Right hindlimb (tissue), 1 donor: Measurements from ENCODE around the gene NEB.
"Not testable (repeated sequence)": the region's sequence is repeated elsewhere in the genome, so short reads cannot be mapped to it uniquely, and the experiment has no call there.

ENCODE experiments used
- DNase-seq: peaks from one replicate; pipeline ENCODE4 v3.0.0-alpha.2; 2018

NEB gene

DNA sequence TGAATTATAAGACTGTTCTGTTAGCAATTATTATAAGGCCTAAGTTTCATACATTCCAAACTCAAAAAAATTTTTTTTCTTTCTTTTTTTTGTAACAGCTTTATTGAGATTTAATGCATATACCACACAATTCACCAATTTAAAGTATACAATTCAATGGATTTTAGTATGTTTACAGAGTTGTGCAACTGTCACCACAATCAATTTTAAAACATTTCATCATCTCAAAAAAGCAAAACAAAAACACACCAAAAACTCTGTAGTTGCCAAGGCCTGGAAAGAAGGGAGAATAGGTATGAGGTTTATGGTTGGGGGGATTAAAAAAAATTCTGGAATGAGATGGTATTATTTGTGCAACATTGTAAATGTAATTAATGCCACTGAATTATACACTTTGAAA, 36.1 kb downstream of the NEB start:
- not testable (repeated sequence) for DNase-seq

DNA sequence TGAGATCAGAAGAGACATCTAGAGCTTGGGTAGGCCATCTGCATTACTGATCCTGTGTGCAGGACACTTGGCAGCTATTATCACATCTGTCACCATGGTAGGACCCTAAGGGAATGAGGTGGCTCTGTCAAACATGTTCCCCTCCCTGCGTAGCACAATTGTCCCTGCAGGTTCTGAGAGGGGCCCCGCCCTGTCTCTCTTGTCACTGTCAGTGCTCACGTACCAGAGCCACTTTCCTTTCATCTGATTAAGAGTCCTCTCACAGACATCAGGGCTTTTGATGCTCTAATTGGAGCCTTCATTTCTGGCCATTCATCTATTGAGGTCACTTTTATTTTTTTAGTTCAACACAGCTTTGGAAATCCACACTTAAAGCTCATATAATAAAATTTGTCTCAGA, 38.5 kb downstream of the NEB start:
- no peak for DNase-seq

DNA sequence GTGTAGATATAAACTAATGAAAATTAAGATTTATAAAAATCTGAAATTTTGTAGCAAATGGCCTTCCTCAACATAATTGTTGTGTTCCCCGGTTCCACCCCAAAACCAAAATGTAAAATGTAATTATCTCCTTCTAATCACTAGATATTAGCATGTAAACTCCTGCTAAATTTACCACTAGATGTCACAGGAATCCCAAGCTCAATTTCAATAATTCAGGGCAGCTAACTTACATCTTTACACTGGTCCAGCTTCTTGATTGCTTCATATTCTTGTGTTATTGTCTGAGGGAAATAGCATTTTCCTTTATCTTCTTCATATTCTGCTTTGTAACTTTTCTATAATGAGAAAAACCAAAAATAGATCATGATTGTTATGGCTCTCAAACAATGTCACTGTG, 42.6 kb downstream of the NEB start:
- DNase-seq, result no peak

DNA sequence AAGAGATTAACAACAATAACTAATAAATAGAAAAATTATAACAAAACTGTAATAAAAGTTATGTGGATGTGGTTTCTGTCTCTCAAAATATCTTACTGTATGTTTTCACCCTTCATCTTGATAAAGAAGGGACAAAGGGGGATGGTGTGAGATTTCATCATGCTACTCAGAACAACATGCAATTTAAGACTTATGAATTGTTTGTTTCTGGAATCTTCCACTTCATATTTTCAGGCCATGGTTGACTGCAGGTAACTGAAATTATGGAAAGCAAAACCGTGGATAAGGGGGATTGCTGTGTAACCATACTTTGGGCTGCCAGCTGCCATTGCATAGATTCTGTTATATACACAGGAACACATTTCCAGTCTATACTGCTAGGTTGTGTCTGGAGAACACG, 45.6 kb downstream of the NEB start:
- no peak for DNase-seq

DNA sequence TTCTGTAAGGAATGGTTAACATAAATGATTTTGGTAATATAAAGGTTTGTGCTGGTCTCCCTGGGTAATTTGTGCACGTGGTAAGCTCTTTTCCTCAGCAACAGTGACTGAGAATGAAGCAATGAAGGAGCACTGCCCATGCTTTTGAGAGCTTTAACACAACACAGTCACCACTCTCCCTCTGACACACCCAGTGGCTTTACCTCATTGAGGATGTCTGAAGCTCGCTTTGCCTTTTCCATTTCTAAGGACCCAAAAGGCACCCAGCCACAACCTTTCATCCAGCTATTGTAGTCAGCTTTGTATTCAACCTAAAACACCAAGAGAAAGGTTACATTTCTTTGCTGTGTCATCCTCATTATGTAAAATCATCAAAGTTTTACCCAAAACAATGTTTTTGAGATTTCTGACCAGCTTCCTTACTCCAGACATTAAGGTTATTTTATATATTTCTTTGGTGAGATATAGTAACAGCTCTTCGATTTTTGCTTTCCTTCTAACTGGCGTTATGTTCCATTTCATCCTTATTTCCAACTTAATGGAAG, 51.7 kb downstream of the NEB start:
- DNase-seq, result no peak

DNA sequence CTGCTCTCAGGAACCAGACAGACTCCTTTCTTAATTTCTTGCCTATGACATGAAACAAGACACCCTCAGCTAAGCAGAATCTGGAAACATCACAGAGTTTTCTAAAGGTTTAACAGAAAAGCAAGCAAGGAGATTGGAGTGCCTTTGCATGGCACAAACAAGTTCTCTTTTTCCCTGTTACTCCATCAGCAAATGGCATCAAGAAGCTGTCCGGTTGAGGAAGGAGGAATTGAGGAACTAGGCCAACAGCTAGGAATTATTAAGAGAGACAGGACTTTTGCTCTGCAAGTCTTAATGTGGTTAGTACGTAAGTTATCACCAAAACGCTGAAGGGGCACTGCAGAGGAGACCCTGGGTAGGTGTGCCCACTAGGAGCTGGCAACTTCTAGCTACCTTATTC, 53.2 kb downstream of the NEB start:
- DNase-seq, result no peak

DNA sequence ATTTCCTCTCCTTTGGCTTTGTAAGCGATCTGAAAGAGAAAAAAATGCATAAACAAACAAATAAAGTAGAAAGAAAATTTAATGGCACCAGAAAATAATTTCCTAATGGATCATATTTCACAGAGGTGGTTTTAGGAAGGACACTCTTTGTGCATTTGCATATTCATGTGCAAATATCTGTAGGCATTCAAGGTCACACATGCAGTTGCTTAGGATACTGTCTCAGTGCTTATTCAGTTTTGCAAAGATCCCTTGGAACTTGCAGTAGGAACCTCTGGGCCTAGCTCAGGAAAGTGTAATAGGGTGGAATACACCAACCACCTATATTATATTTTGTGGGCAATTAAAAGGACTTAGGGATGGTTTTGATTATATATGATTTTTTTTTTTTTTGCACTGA, 54.3 kb downstream of the NEB start:
- no peak for DNase-seq

DNA sequence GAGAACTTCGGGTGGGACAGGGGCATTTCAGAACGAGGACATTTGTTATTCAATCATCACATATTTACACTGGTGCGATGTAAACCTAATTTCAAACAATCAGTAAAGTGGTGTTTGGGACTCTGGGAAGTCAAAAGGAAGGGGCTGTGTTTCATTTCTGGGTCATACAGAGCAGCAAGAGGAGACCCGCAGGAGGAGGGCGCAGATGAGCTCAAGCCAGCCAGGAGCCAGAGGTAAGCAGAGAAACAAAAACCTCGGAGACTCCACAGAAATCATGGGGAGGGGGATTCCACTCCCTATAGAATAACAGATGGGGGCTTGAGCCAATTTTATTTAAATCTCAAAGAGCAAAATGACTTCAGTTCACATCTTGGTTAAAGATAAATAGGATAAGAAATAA, 55.4 kb downstream of the NEB start:
- DNase-seq, result no peak

DNA sequence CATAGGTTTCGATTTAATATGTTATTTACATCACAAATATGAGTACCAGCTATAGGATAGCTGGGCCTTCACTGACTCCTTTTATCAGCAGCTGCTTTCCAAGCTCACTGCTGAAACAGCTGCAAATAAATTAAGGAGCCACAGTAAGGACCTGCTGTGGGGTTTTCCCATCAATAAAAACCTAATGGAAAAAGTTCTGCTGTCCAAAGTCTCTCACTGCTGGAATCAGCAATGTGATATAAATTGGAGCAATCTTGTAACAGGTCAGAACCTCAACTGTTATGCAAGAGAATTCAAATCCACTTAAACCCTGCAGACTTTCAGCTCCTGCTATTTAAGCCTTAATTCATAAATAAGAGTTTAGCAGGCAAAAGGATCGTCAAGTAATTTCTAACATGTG, 61.3 kb downstream of the NEB start:
- DNase-seq, result no peak

DNA sequence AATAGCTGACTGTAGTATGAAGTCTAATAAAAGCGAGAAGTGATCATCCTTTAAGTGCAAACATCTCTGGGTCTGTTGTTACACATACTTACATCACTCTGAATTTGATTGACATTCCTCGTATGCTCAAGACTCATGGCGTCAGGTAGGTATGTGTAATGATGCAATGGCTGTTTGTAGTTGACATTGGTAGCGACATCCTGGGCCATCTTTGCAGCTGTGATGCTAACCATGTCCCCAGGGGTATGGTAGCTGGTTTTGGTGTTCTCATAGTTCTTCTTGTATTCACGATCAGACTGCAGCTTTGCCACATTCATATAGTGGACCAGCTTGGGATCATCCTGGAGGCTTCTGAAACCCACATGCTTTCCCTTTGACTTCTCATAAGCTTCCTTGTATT, 62.0 kb downstream of the NEB start:
- no peak for DNase-seq

DNA sequence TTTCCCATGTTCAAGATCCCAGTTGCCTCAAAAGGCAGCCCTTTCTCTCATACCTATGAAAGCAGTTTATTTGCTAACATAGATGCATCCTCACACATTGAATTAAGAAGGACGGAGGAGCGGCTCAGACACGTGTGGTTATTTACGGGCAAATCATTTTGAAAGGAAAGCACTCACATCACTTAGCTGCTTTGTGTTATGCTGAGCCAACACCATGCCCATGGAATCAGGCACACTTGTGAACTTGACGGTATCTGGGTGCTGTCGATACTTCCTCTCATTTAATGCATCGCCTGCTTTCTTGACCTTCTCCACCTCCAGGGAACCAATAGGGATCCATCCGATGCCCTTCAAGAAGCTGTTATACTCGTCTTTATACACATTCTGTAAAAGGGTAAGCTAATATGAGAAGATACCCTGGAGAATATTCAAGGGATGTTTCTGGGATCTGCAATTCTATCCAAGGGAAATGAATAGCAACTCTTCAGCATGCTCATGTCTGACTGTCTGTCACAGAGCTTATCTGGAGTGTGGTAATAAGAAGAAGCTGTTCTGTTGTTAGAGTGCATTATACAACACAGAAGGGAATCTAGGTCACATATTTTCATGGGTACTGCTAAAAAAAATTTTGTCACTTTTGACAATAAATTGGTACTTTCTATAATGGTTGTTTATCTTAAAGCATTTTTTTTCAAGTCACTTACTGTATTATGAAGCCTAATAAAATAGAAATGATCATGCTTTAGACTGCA, 63.3 kb downstream of the NEB start:
- DNase-seq, result no peak

DNA sequence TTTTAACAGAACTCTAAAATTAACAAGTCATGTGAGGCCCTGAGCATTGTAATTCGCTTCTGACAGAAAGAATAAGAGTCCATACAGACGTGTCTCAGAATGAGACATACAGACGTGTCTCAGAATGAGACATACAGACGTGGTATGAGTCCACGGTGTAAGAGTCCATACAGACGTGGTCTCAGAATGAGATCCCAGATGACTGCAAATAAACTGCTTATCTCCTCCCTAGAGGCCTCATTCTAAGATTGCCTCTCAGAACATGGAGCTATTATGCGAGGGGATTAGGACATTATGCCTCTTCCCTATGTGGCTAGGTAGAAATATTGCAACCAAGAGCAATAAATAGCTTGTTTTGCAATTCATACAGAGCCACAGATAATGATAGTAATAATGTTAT, 63.9 kb downstream of the NEB start:
- no peak for DNase-seq

DNA sequence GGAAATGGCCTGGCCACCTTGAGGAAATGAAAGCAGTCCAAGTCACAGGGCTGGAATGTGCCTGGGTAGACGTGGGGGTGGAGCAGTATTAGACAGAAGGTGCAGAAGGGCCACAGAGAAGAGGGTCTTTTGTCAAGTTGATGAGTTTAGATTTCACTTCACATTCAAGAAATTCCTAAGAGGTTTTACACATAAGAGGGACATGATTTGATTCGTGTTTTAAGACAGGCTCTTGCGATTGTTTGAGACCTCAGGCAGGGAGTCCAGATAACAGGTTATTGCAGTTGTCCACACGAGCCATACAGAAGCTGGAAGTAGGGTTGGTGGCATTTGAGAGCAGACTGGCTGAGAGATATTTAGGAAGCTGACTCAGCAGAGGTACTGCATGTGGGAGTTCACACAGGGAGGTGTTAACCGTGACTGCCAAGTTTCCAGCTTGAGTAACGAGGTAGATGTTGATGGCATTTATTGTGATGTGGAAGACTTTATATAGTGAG, 64.6 kb downstream of the NEB start:
- DNase-seq, result no peak

DNA sequence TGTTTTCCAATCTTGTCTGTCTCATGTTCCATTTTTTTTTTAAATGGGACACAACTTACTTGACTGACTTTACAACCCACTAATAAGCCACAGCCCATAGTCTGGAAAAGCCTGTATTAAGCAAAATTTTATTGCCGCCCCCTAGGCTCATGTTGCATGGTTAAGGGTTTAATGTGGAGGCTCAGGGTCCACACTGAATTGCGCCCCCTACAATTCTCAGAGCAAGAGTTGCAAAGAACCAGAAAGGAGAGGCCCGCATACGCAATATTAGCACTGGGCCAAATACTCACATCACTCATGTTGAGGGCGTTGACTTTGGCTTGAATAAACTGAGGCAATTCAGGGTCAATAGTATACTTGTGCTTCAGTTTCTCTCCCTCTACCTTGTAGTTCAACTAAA, 65.5 kb downstream of the NEB start:
- DNase-seq, result no peak

DNA sequence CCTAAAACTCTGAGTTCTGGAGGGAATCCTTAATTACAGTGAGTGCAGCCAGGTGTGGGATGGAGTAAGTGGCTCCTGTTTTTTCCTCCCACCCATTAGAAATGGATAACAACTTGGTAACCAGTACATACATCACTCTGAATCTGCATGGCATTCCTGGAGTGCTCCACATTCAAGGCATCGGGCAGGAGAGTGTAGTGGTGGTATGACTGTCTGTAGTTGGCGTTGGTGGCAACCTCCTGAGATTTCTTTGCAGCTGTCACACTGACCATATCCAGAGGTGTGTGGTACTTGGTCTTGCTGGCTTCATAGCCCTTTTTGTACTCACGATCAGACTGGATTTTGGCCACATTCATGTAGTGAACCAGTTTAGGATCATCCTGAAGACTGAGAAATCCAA, 68.3 kb downstream of the NEB start:
- no peak for DNase-seq

DNA sequence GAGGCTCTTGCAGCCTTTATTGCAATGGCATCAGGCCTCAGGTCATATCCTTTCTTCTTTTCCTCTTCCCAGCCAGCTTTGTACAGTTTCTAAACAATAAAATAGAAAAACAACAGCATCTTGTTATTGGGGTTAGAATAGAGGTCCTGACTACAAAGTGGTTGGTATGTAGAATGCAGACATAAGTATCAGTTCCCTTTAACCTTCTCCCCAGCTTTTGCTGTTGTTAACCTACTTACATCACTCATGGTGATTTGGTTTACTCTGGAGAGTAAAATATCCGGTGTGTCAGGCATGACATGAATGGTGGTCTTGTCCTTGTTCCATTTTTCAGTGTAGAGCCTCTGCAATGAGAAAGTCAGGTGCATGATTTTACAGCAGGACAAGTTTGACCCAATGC, 69.8 kb downstream of the NEB start:
- no peak for DNase-seq

DNA sequence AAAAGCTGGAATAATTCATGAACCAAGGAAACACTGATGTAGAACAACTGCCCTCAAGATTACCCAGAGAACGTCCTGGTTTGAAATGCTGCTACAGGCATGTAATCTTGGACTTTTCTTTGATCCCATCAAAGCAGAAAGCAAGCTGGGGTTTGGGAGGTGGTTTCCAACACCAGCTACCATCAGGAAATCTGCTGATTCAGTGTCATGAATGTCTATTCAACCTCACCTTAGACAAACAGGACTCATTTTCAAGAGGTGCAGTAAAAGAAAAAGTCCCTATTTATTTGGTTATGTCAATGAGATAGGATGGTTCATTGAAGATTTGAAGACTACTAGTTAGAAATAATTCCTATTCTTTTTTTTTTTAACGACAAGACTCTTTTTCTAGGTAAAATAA, 72.7 kb downstream of the NEB start:
- DNase-seq, result no peak

DNA sequence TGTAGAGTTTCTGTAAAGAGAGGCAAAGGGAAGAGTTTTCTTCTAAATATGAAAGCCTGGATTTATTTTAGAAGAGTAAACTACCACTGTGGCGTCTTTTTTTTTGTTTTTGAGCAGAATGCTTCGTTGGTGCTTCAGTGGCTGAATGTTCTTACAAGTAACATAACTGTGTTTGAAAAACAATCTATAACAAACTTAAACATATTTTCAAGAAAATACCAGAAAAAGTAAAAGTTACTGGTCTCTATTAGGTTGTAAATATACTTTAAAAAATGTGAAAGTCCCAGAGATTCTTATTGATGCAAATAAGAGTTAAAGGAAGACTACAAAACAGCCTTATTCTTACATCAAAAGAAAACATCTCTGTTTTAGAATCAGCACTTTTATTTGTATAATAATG, 76.2 kb downstream of the NEB start:
- no peak for DNase-seq

DNA sequence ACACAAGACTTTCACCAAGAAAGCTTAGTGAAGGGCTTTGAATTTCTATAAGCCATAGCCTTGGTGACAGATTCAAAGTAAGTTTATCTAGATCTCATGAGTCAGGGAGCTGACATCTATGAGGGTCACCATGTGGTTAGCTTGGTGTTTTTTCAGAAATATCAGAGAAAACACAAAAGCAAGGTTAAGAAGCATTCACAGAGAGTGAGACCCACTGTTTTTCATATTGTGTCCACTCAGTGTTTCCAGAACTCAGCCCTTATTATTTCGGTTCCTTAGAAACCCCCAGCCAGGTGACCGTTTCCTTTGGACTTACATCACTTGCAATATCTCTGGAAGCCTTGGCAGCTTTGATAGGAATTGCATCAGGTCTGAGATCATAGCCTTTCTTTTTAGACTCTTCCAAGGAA, 76.6 kb downstream of the NEB start:
- DNase-seq, result no peak

DNA sequence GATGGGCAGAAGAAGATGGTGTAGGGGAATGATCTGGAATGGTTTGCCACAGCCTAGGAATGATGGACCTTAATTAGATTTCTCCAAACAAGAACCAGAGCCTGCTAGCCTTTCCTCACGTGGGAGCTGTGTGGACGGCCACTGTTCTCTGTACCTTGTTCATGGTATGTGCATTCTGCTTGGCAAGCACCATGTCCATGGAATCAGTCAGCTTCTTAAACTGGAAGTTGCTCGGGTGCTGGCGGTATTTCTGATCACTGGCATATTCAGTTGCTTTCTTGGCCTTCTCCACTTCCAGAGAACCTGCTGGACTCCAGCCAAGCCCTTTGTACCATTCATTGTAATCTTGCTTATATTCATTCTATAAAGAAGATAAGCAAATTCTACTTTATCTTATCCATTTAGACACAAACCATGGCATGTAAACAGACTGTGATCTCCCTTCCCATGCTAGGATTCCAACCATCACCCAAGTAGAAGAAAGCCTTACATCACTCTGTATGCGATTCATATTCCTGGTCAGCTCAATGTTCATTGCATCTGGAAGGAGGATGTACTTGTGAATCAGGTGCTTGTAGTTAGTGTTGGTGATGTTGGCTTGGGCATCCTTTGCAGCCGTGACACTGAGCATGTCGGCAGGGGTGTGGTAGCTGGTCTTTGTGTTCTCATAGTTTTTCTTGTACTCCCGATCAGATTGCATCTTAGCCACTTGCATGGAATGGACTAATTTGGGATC, 78.4 kb downstream of the NEB start:
- DNase-seq, result no peak

DNA sequence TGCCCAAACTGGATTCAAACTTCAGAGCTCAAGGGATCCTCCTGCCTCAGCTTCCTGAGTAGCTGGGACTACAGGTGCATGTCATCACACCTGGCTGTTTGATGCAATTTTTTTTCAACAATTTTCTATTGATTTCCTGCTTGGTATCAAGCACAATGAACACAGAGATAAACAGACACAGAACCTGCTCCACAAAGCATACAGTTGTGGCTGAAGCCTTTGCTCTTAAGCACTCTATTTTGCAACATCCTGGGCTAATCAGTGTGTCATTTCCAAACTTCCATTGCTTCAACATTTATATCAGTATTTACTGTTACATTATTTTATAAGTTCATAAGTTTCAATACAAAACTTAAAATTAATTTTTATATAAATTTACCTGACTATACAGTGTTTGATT, 79.4 kb downstream of the NEB start:
- no peak for DNase-seq

DNA sequence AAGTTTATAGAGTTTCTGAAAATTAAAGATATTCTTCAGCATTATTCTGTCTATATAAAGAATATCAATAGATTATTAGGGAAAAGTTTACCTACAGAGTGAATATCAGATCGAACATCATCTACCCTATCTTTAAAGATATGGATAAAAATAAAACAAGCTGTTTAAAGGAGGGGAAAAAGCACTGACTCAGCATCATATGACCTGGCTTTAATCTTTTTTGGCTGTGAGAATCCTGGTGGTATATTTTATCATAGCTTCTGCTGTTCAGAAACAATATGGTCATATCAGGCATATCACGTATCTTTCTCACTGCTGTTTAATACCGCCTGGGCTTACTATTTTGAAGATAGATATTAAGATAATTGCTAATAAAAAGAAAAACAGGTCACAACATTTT, 80.2 kb downstream of the NEB start:
- no peak for DNase-seq

DNA sequence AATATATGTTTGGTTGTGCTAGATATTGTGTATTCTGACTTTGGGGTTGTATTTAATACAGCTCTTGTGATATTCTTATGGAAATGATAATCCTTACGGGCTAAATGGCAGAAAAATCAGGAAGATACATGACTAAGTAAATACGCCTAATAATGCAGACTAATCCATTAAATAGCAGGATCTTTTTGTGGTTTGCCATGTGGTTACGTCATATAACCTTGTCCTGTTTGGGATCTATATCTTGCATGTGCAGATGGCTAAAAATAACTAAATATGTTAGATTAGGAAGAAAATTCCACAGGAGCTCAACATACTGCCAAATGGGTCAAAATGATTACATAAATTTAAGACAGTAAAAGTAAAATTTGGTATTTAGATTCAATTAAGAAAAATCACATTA, 83.0 kb downstream of the NEB start:
- no peak for DNase-seq

DNA sequence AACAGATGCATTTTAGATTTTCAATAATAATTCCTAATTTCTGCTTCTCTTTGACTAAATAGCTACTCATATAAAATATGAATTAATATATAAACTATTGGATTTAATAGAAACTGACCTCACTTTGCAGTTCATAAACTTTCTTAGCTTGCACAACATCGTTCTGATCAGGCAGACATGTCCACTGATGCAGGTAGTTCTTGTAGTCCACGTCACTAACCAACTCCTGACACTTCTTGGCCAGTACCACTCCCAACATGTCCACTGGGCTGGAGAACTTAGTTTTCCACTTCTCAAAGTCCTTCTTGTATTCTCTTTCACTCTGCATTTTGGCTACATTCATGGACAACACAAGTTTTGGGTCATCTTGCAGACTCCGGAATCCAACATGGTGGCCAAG, 83.8 kb downstream of the NEB start:
- no peak for DNase-seq
